SU-DHL-6 (cell line): ENCODE results near the gene COL26A1.
"Not testable (repeated sequence)": the region's sequence is repeated elsewhere in the genome, so short reads cannot be mapped to it uniquely, and the experiment has no call there.

Experiments
- H2AFZ ChIP-seq: fragments of 200-600 bp; sonication (generic); 2 replicates; pipeline ENCODE4 v1.6.1; 2014; ENCODE audit warnings: low read depth, mild to moderate bottlenecking, moderate library complexity, mixed read lengths, antibody characterized with exemption, low read length; ENCODE audit not compliant: severe bottlenecking
- H3F3A ChIP-seq: fragments of 200-600 bp; shearing (Covaris generic); 2 replicates; pipeline ENCODE4 v1.6.0; 2016; ENCODE audit warnings: antibody characterized with exemption, mild to moderate bottlenecking; ENCODE audit not compliant: insufficient read depth
- H3K27ac ChIP-seq: fragments of 200-600 bp; sonication (generic); 2 replicates; pipeline ENCODE4 v1.5.1; 2016; ENCODE audit warnings: low read depth, mild to moderate bottlenecking, low read length, moderate library complexity, mixed read lengths
- H3K27me3 ChIP-seq: fragments of 200-600 bp; sonication (generic), shearing (Covaris generic); 2 replicates; pipeline ENCODE4 v1.6.0; 2014; ENCODE audit warnings: mild to moderate bottlenecking, low read length
- H3K36me3 ChIP-seq: fragments of 200-600 bp; sonication (generic); 2 replicates; pipeline ENCODE4 v1.6.1; 2014; ENCODE audit warnings: mild to moderate bottlenecking, low read length, mixed read lengths
- H3K4me2 ChIP-seq: fragments of 300-600, 200-600 bp; shearing (Covaris generic), sonication (generic); 2 replicates; pipeline ENCODE4 v1.6.0; 2014; ENCODE audit warnings: low read length, low read depth, mild to moderate bottlenecking; ENCODE audit not compliant: poor library complexity, severe bottlenecking
- H3K4me3 ChIP-seq: fragments of 200-600 bp; sonication (generic); 2 replicates; pipeline ENCODE4 v1.5.1; 2014; ENCODE audit warnings: antibody characterized with exemption, low read length, mild to moderate bottlenecking, mixed read lengths; ENCODE audit not compliant: insufficient read depth, poor library complexity, severe bottlenecking
- H3K79me2 ChIP-seq: fragments of 200-600 bp; sonication (generic); 2 replicates; pipeline ENCODE4 v1.6.1; 2014; ENCODE audit warnings: mild to moderate bottlenecking, low read length, moderate library complexity; ENCODE audit not compliant: insufficient read depth
- H3K9ac ChIP-seq: fragments of 200-600 bp; sonication (generic); 2 replicates; pipeline ENCODE4 v1.7.0; 2014; ENCODE audit warnings: mild to moderate bottlenecking, low read length
- H3K9me2 ChIP-seq: fragments of 200-600 bp; sonication (generic); replicated peaks from 2 replicates; pipeline ENCODE4 v1.6.1; 2014; ENCODE audit warnings: low read length; ENCODE audit not compliant: insufficient read depth
- H3K9me3 ChIP-seq: fragments of 200-600 bp; sonication (generic); 2 replicates; pipeline ENCODE4 v1.6.1; 2014; ENCODE audit warnings: low read length, mixed read lengths; ENCODE audit not compliant: insufficient read depth
- H4K20me1 ChIP-seq: fragments of 200-600 bp; sonication (generic); 2 replicates; pipeline ENCODE4 v1.6.1; 2014; ENCODE audit warnings: low read depth, mild to moderate bottlenecking, antibody characterized with exemption, low read length, moderate library complexity, mixed read lengths
- EZH2phosphoT487 ChIP-seq: fragments of 200-600 bp; sonication (generic), shearing (Covaris generic); conservative IDR thresholded peaks from 2 replicates; pipeline ENCODE4 v1.6.1; 2018; ENCODE audit warnings: mild to moderate bottlenecking, antibody characterized with exemption, low read length, moderate library complexity, mixed read lengths
- TF ChIP-seq, protein P1 (sequence below): fragments of 200-600 bp; sonication (generic); IDR thresholded peaks from one replicate; pipeline ENCODE4 v1.5.1; 2017; ENCODE audit warnings: antibody characterized with exemption, mild to moderate bottlenecking, low read length, moderate library complexity; ENCODE audit not compliant: insufficient read depth, poor library complexity, severe bottlenecking

Gene COL26A1

DNA sequence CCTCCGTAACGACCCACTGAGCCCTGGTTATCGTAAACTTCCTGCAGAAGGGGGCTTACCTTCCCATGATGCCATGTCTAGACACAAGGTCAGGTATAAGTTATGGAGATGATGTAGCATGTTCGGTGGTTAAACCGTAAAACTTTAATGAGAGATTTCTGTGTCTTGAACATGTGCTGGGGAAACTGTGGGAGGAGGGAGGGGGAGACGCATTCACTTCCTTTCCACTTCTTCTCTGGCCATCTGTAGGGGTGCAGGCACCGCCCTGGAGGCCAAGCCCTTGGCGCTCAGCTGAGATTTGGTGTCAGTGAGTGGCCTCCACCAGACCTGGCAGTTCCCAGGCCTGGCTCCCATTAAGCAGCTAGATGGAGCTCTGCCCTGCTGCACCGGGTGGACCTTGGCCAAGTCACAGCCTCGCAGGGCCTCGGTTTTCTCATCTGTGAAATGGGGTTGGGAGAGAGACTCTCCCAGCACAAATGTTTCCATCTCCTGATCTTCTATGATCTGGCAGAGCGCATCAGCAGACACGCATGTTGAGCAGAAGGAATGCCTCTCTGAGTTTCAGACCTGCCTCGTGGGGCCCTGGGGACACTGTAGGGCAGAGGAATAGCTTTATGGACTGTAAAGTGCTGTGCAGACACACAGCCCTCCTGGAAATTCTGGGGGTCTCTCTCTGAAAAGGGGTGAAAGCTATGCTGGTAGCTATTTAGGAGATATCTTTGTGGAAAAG, 106.0 kb downstream of the COL26A1 start:
- H3K9me2 ChIP-seq = no peaks in the 10 kb centered on the region
- peaks cover 3% of the 10 kb centered on the region; the same call in 1 of the 2 replicates for H3K27me3 ChIP-seq
- no peak overlapping the region for H3K4me3 ChIP-seq
- H3F3A ChIP-seq = no peaks in the 10 kb centered on the region
- no peaks in the 10 kb centered on the region for H3K36me3 ChIP-seq
- H3K4me2 ChIP-seq = no peak overlapping the region
- H3K79me2 ChIP-seq = no peaks in the 10 kb centered on the region
- no peak overlapping the region for H3K27ac ChIP-seq
- no peaks in the 10 kb centered on the region for H4K20me1 ChIP-seq
- no peak overlapping the region for H2AFZ ChIP-seq
- TF ChIP-seq, protein P1, sequence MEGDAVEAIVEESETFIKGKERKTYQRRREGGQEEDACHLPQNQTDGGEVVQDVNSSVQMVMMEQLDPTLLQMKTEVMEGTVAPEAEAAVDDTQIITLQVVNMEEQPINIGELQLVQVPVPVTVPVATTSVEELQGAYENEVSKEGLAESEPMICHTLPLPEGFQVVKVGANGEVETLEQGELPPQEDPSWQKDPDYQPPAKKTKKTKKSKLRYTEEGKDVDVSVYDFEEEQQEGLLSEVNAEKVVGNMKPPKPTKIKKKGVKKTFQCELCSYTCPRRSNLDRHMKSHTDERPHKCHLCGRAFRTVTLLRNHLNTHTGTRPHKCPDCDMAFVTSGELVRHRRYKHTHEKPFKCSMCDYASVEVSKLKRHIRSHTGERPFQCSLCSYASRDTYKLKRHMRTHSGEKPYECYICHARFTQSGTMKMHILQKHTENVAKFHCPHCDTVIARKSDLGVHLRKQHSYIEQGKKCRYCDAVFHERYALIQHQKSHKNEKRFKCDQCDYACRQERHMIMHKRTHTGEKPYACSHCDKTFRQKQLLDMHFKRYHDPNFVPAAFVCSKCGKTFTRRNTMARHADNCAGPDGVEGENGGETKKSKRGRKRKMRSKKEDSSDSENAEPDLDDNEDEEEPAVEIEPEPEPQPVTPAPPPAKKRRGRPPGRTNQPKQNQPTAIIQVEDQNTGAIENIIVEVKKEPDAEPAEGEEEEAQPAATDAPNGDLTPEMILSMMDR = no peak
- TF ChIP-seq EZH2phosphoT487 = no peak
- H3K9ac ChIP-seq = no peak overlapping the region
- H3K9me3 ChIP-seq = no peaks in the 10 kb centered on the region

DNA sequence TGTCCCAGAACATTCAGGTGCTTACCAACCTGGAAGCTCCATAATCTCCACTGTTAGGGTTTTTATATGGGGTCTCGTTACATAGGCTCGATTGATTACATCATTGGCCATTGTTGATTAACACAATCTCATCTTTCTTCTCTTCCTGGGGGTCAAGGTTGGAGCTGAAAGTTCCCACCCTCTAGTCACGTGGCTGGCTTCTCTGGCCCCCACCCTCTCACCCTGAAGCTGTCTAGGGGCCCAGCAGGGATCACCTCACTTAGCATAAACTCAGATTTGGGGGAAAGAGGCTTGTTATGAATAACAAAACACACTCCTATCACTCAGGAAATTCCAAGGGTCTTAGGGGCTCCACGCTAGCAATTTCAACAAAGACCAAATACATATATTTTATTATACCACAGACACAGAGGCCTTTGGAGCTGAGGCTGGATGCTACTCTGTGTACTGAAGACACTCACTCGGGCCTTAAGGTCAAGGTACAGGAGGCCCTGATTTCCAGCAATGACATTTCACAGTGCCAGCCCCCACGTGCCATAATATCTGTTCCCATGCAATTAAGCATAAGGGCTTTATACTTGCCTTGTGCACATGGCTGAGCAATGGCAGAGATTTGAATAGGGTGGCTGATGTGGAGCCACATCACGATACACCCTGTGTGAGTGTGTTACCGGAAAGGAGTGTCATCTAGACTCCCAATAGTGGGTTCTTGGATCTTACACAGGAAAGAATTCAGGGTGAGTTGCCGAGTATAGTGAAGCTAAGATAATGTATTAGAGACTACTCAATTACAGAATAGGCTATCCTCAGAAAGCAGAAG, 108.2 kb downstream of the COL26A1 start:
- Histone ChIP-seq H3K27me3 (peaks cover 3% of the 10 kb centered on the region; the same call in 1 of the 2 replicates), H3K9me3 (no peaks in the 10 kb centered on the region)

DNA sequence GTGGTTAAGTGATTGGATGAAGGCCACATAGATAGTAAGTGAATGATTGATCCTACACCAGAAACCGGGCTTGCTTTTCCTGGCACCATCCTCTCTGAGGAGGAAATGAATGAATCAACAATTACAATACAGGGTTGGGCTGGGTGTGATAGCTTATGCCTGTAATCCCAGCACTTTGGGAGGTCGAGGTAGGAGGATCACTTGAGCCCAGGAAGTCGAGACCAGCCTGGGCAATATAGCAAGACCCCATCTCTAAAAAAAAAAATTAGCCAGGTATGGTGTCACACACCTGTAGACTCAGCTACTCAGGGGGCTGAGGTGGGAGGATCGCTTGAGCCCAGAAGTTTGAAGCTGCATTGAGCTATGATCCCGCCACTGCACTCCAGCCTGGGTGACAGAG, 111.5 kb downstream of the COL26A1 start:
- Histone ChIP-seq H3K79me2 (no peaks in the 10 kb centered on the region), H3K36me3 (peaks cover 1% of the 10 kb centered on the region; the same call in 1 of the 2 replicates), H3K9ac (no peak overlapping the region), H3K4me2 (no peak overlapping the region), H3K27me3 (peaks cover 5% of the 10 kb centered on the region), H3F3A (no peaks in the 10 kb centered on the region), H3K27ac (no peak overlapping the region), H2AFZ (no peak overlapping the region), H3K4me3 (no peak overlapping the region), H4K20me1 (no peaks in the 10 kb centered on the region), H3K9me2 (no peaks in the 10 kb centered on the region), H3K9me3 (peaks cover 11% of the 10 kb centered on the region; the same call in 1 of the 2 replicates)
- TF ChIP-seq EZH2phosphoT487 = no peak
- TF ChIP-seq, protein P1 = no peak

More for the DNA sequence above, 108.2 kb downstream of the COL26A1 start:
- no peak overlapping the region for H2AFZ ChIP-seq
- no peaks in the 10 kb centered on the region for H3F3A ChIP-seq
- no peaks in the 10 kb centered on the region for H3K9me2 ChIP-seq
- H3K4me2 ChIP-seq = no peak overlapping the region
- TF ChIP-seq EZH2phosphoT487 = no peak
- TF ChIP-seq, protein P1 = no peak
- no peak overlapping the region for H3K9ac ChIP-seq
- H4K20me1 ChIP-seq = no peaks in the 10 kb centered on the region
- no peak overlapping the region for H3K4me3 ChIP-seq
- H3K79me2 ChIP-seq = no peaks in the 10 kb centered on the region
- H3K27ac ChIP-seq = no peak overlapping the region
- no peaks in the 10 kb centered on the region for H3K36me3 ChIP-seq

DNA sequence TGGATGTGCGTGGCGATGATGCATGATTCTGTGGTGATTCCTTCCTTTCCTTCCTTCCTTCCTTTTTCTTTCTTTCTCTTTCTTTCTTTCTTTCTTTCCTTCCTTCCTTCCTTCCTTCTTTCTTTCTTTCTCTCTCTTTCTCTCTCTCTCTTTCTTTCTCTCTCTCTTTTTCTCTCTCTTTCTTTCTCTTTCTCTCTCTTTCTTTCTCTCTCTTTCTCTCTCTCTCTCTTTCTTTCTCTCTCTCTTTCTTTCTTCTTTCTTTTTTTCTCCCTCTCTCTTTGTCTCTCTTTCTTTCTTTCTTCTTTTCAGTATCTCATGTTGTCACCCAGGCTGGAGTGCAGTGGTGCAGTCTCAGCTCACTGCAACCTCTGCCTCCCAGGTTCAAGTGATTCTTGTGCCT, 113.0 kb downstream of the COL26A1 start:
- H3K79me2 ChIP-seq, H3K36me3 ChIP-seq, H3K27ac ChIP-seq, H3K4me2 ChIP-seq, H2AFZ ChIP-seq, H3K9me2 ChIP-seq, H3F3A ChIP-seq, H3K4me3 ChIP-seq, H3K9ac ChIP-seq, H3K27me3 ChIP-seq, H4K20me1 ChIP-seq: not testable (repeated sequence)
- H3K9me3 ChIP-seq = peaks cover 16% of the 10 kb centered on the region; the same call in 1 of the 2 replicates
